Natural killer cell treated with Interleukin-12 subunit alpha and Interleukin-12 subunit beta and Interleukin-15 and Interleukin-18, amount 100 ng/mL, for 72 hours (primary cell): ENCODE results near the gene DOK7. TPM values are rescaled to one million over a fixed set of nuclear protein-coding genes. Genes with fewer than 3 reads are reported as not detected.
"Not testable (repeated sequence)": the region's sequence is repeated elsewhere in the genome, so short reads cannot be mapped to it uniquely, and the experiment has no call there.

ENCODE experiments used
- ATAC-seq, 2 donors: fragments of 150-1000 bp; cut with Tn5 transposase in 1 of 2; sonication (Bioruptor Pico), chemical (Tn5 transposase) in 1 of 2; 2 replicates each; pipeline ENCODE4 v1.10.0; 2021
- DNase-seq: peaks from one replicate; pipeline ENCODE4 v3.0.0; 2022; ENCODE audit warnings: low spot score
- H3K27ac Mint-ChIP-seq, 2 donors: 1 replicate in 1 of 2; 2 replicates in 1 of 2; pipeline ENCODE4 v1.8.0; 2022; ENCODE audit warnings: mixed read lengths in 2 of 2, mild to moderate bottlenecking in 1 of 2, moderate library complexity in 1 of 2
- H3K27me3 Mint-ChIP-seq, 2 donors: 1 replicate in 1 of 2; 2 replicates in 1 of 2; pipeline ENCODE4 v1.8.0; 2022; ENCODE audit warnings: mixed read lengths in 2 of 2
- H3K36me3 Mint-ChIP-seq: one replicate; pipeline ENCODE4 v1.8.0; 2022; ENCODE audit warnings: mixed read lengths
- H3K4me1 Mint-ChIP-seq, 2 donors: 1 replicate in 1 of 2; 2 replicates in 1 of 2; pipeline ENCODE4 v1.8.0; 2022; ENCODE audit warnings: low read depth in 2 of 2, mixed read lengths in 2 of 2, mild to moderate bottlenecking in 1 of 2
- H3K4me3 Mint-ChIP-seq: one replicate; pipeline ENCODE4 v1.8.0; 2022; ENCODE audit warnings: mixed read lengths
- H3K9me3 Mint-ChIP-seq: 2 replicates; pipeline ENCODE4 v1.8.0; 2022; ENCODE audit warnings: mixed read lengths
- total RNA-seq, 2 donors: library from RNA; stranded (reverse); gene quantifications; one replicate each; pipeline ENCODE4 v1.2.3, GENCODE V29; 2022

Gene DOK7
- total RNA-seq, 2 donors from 2014 or later, result 0.17 TPM; not detected in 1

- Mint-ChIP-seq H3K27ac (no peak overlapping the region), H3K36me3 (no peaks in the 10 kb centered on the region), H3K4me1 (peaks cover 24 to 39% of the 10 kb centered on the region in 2 donors), H3K9me3 (no peaks in the 10 kb centered on the region), H3K27me3 (no peaks in the 10 kb centered on the region), H3K4me3 (no peak overlapping the region)
- DNase-seq (peak; percentile 44), ATAC-seq (no peak)
Observed at GRCh38 chr4:3527101-3527913, 64.2 kb downstream of the DOK7 start.

GRCh38 chr4:3527914-3528876 is 65.1 kb downstream of the DOK7 start:
- Mint-ChIP-seq H3K9me3 (no peaks in the 10 kb centered on the region), H3K27ac (no peak overlapping the region), H3K4me1 (peaks cover 25 to 41% of the 10 kb centered on the region in 2 donors), H3K4me3 (no peak overlapping the region), H3K36me3 (no peaks in the 10 kb centered on the region), H3K27me3 (no peaks in the 10 kb centered on the region)
- peak; percentile 59 for DNase-seq
- ATAC-seq, result no peak

- no peak for ATAC-seq
Observed at GRCh38 chr4:3529363-3529762, 66.3 kb downstream of the DOK7 start.

GRCh38 chr4:3530051-3530450 is 66.9 kb downstream of the DOK7 start:
- ATAC-seq, result no peak
- peaks cover 25 to 37% of the 10 kb centered on the region in 2 donors for H3K4me1 Mint-ChIP-seq
- H3K27me3 Mint-ChIP-seq, result peaks cover under 1 to 3% of the 10 kb centered on the region in 2 donors
- DNase-seq, result peak; percentile 58
- no peaks in the 10 kb centered on the region for H3K36me3 Mint-ChIP-seq
- H3K27ac Mint-ChIP-seq, result peak overlapping the region in 1 of 2 donors; percentile 71
- H3K9me3 Mint-ChIP-seq, result no peaks in the 10 kb centered on the region
- H3K4me3 Mint-ChIP-seq, result peak overlapping the region; percentile 98

More at GRCh38 chr4:3529363-3529762, 66.3 kb downstream of the DOK7 start:
- Mint-ChIP-seq H3K9me3 (no peaks in the 10 kb centered on the region), H3K4me3 (no peak overlapping the region), H3K27ac (no peak overlapping the region), H3K36me3 (no peaks in the 10 kb centered on the region), H3K27me3 (no peaks in the 10 kb centered on the region), H3K4me1 (peaks cover 25 to 41% of the 10 kb centered on the region in 2 donors)
- DNase-seq, result peak; percentile 52

DNA sequence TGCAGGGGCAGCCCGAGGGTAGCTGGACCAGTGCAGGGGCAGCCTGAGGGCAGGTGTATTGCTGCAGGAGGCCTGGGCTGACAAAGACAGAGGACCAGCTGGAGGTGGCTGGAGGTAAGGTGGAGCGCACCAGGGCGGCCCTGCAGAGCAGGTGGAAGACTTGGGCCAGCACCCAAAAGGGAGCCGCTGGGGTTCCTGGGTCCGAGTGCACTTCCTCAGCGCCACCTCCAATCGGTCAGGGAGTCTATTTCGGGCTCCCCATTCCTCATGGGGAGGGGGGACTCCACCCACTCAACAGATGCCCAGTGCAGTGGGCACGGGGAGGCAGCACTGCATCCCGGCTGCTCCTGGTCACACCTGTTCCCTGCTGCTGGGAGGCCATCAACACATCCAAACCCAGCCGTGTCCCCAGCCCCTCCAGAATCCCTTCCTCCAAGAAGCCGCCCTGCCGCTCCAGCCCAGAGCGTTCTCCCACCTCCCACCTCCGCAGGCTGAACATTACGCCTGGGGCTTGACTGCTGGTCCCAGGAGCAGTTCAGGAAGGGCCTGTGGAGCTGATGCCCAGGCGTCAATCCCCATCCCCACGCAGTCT is 67.7 kb downstream of the DOK7 start:
- no peaks in the 10 kb centered on the region for H3K9me3 Mint-ChIP-seq
- peak overlapping the region; percentile 98 for H3K4me3 Mint-ChIP-seq
- H3K27me3 Mint-ChIP-seq, result peaks cover 5 to 10% of the 10 kb centered on the region in 2 donors
- ATAC-seq, result no peak
- DNase-seq, result peak; percentile 52
- peaks cover 25 to 34% of the 10 kb centered on the region in 2 donors for H3K4me1 Mint-ChIP-seq
- no peaks in the 10 kb centered on the region for H3K36me3 Mint-ChIP-seq
- peak overlapping the region in 1 of 2 donors; percentile 93 for H3K27ac Mint-ChIP-seq

GRCh38 chr4:3531318-3531878 is 68.3 kb downstream of the DOK7 start:
- Mint-ChIP-seq H3K27ac (peak overlapping the region in 1 of 2 donors; percentile 93), H3K27me3 (peaks cover 5 to 10% of the 10 kb centered on the region in 2 donors), H3K36me3 (no peaks in the 10 kb centered on the region), H3K4me1 (peaks cover 25 to 34% of the 10 kb centered on the region in 2 donors), H3K4me3 (peak overlapping the region; percentile 98), H3K9me3 (no peaks in the 10 kb centered on the region)
- ATAC-seq, result no peak
- DNase-seq, result no peak

DNA sequence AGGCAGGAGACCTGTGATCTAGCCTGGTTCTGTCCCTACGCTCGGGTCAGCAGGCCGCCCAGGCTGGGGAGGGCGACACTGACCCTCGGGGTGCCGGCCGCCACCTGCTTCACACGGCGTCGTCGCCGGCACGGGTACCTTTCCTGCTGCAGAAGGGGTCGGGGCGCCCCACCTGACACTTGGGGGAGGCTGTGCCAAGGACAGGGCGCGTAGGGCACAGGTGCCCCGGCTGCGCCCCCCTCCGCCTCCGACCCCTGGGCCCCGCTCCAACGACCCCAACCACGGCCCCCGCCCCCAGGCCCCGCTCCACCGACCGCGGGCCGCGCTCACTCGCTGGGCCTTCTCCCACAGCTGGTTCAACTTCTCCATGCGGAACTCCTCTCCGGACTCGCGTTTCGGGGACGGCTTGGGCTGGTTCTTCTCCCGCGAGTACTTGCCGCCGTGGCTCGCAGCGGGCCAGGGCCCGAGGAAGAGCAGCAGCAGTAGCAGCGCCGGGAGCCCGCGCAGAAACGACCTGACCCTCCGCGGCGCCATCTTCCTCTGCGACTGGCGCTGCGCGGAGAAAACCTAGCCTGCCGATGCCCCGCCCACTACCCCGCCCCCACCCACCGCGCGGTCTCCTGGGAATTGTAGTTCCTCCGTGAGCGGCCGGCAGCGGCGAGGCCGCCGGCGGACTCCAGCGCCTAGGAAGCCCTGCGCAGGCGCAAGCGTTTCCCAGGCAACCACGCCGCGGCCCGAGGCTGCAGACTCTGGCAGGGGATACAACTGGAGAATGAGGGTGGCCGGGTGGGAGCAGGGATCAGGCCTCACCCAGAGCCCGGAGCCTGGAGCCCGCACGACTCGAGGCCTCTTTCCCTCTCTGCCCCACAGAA is 69.0 kb downstream of the DOK7 start, which contains the start of gene LRPAP1:
TSS of gene LRPAP1 (minus strand) at position 544 of the 872 bp plus-strand sequence. CDS start at position 534, 10 bp downstream.
- Mint-ChIP-seq H3K4me1 (peaks cover 25 to 31% of the 10 kb centered on the region in 2 donors), H3K27me3 (peaks cover 5 to 10% of the 10 kb centered on the region in 2 donors), H3K27ac (peak within 1 kb of the TSS; percentile 77 to 93), H3K36me3 (no peaks in the 10 kb centered on the region), H3K9me3 (no peaks in the 10 kb centered on the region), H3K4me3 (peak within 1 kb of the TSS; percentile 98)
- peak; percentile 96 to 97 for ATAC-seq
- peak; percentile 92 for DNase-seq

- peaks cover 5 to 10% of the 10 kb centered on the region in 2 donors for H3K27me3 Mint-ChIP-seq
- ATAC-seq (no peak), DNase-seq (no peak)
- no peaks in the 10 kb centered on the region for H3K36me3 Mint-ChIP-seq
- no peaks in the 10 kb centered on the region for H3K9me3 Mint-ChIP-seq
- peak overlapping the region; percentile 98 for H3K4me3 Mint-ChIP-seq
- peaks cover 25 to 27% of the 10 kb centered on the region in 2 donors for H3K4me1 Mint-ChIP-seq
- H3K27ac Mint-ChIP-seq, result peak overlapping the region in 1 of 2 donors; percentile 77
Observed at GRCh38 chr4:3532751-3533422, 69.8 kb downstream of the DOK7 start.

DNA sequence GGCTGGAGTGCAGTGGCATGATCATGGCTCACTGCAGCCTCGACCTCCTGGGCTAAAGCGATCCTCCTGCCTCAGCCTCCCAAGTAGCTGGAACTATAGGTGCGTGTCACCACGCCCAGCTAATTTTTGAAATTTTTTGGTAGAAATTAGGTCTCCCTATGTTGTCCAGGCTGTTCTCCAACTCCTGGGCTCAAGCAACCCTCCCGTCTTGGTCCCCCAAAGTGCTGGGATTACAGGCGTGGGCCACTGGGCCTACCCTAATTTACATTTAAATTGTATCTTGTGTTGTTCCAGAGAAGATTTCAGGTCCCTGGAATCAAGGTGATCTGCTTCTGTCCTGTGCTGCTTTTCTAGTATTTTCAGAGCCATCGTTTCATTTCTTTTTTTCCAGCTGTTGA is 70.3 kb downstream of the DOK7 start:
- Mint-ChIP-seq H3K4me1 (peaks cover 24 to 25% of the 10 kb centered on the region in 2 donors), H3K36me3 (no peaks in the 10 kb centered on the region), H3K4me3 (peak overlapping the region; percentile 79), H3K9me3 (no peaks in the 10 kb centered on the region), H3K27me3 (peaks cover 5 to 10% of the 10 kb centered on the region in 2 donors), H3K27ac (no peak overlapping the region)
- ATAC-seq (no peak), DNase-seq (no peak)

- not testable (repeated sequence) for H3K27ac Mint-ChIP-seq, H3K36me3 Mint-ChIP-seq, H3K4me3 Mint-ChIP-seq, H3K9me3 Mint-ChIP-seq, ATAC-seq, DNase-seq
- H3K4me1 Mint-ChIP-seq, result peaks cover 14 to 16% of the 10 kb centered on the region in 2 donors
- H3K27me3 Mint-ChIP-seq, result peaks cover 5 to 10% of the 10 kb centered on the region in 2 donors
Observed at GRCh38 chr4:3535812-3536211, 72.7 kb downstream of the DOK7 start.

DNA sequence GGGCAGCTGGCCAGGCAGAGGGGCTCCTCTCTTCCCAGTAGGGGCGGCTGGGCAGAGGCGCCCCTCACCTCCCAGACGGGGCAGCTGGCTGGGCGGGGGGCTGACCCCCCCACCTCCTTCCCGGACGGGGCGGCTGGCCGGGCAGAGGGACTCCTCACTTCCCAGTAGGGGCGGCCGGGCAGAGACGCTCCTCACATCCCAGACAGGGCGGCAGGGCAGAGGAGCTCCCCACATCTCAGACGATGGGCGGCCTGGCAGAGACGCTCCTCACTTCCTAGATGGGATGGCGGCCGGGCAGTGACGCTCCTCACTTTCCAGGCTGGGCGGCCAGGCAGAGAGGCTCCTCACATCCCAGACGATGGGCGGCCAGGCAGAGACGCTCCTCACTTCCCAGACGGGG is 75.8 kb downstream of the DOK7 start:
- peaks cover 5 to 10% of the 10 kb centered on the region in 2 donors for H3K27me3 Mint-ChIP-seq
- H3K4me1 Mint-ChIP-seq, H3K4me3 Mint-ChIP-seq, ATAC-seq, DNase-seq, H3K9me3 Mint-ChIP-seq, H3K36me3 Mint-ChIP-seq, H3K27ac Mint-ChIP-seq: not testable (repeated sequence)

DNA sequence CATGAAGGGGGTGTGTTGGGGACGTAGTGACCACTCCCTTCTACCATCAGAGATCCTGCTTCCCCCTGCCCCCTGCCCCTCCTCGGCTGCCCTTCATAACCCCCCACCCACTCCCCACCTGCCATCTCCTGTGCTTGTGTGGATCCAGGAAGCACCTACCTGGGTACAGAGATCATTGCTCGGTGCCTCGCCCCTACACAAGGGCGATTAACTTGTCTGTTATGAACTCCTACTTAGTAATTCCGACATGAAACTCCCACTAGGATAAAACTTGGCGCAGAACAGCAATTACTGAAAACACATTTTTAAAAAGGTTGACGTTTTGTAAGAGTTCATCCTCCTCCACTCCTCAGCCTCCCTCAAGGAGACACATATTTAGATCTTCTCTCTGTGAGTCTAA is 80.3 kb downstream of the DOK7 start:
- H3K36me3 Mint-ChIP-seq, result not testable (repeated sequence)

More for the DNA sequence above, 80.3 kb downstream of the DOK7 start:
- H3K27ac Mint-ChIP-seq, H3K9me3 Mint-ChIP-seq, H3K27me3 Mint-ChIP-seq, DNase-seq, ATAC-seq, H3K4me3 Mint-ChIP-seq, H3K4me1 Mint-ChIP-seq: not testable (repeated sequence)
